Inflammatory macrophage (primary cell): ENCODE results near the gene EVPLL.
A peak's percentile ranks its signal among the peaks of the same experiment; 100 is the strongest.
"Not testable (repeated sequence)": the region's sequence is repeated elsewhere in the genome, so short reads cannot be mapped to it uniquely, and the experiment has no call there.

Experiments
- DNase-seq, 2 donors: peaks; one replicate each; pipeline ENCODE4 v3.0.0-alpha.2; 2020 to 2022

EVPLL gene

GRCh38 chr17:18379246-18380146 lies 1.9 kb downstream of the EVPLL start:
- DNase-seq = no peak

- no peak for DNase-seq
These were observed 3.0 kb downstream of the EVPLL start for GRCh38 chr17:18380471-18381157.

- no peak for DNase-seq
These were observed 3.8 kb downstream of the EVPLL start for GRCh38 chr17:18381158-18381952.

GRCh38 chr17:18381953-18382245 lies 4.3 kb downstream of the EVPLL start:
- no peak for DNase-seq

GRCh38 chr17:18382441-18383078 lies 5.0 kb downstream of the EVPLL start:
- DNase-seq = no peak

GRCh38 chr17:18383079-18383481 lies 5.5 kb downstream of the EVPLL start:
- not testable (repeated sequence) for DNase-seq

- DNase-seq = not testable (repeated sequence)
These were observed 6.7 kb downstream of the EVPLL start for GRCh38 chr17:18384271-18384670.

GRCh38 chr17:18387583-18387982 lies 10.0 kb downstream of the EVPLL start:
- not testable (repeated sequence) for DNase-seq

- DNase-seq = not testable (repeated sequence)
These were observed 10.7 kb downstream of the EVPLL start for GRCh38 chr17:18388266-18388665.

GRCh38 chr17:18388728-18389127 lies 11.2 kb downstream of the EVPLL start:
- DNase-seq = not testable (repeated sequence)

- not testable (repeated sequence) for DNase-seq
These were observed 24.5 kb downstream of the EVPLL start for GRCh38 chr17:18401872-18402590.

GRCh38 chr17:18403166-18403565 lies 25.6 kb downstream of the EVPLL start:
- DNase-seq = peak; percentile 20 to 48

- DNase-seq = not testable (repeated sequence)
These were observed 26.0 kb downstream of the EVPLL start for GRCh38 chr17:18403604-18404003.

- DNase-seq = peak; percentile 50 to 56
These were observed 31.3 kb downstream of the EVPLL start for GRCh38 chr17:18408906-18409305.

GRCh38 chr17:18409321-18409720 lies 31.7 kb downstream of the EVPLL start:
- DNase-seq = peak; percentile 15 to 25

- not testable (repeated sequence) for DNase-seq
These were observed 33.2 kb downstream of the EVPLL start for GRCh38 chr17:18410736-18411135.

GRCh38 chr17:18411377-18411864 lies 33.8 kb downstream of the EVPLL start:
- peak in 1 of 2 donors; percentile 0 for DNase-seq

- not testable (repeated sequence) for DNase-seq
These were observed 34.5 kb downstream of the EVPLL start for GRCh38 chr17:18412001-18412538.

- DNase-seq = not testable (repeated sequence)
These were observed 43.9 kb downstream of the EVPLL start for GRCh38 chr17:18421521-18421920.

- not testable (repeated sequence) for DNase-seq
These were observed 44.9 kb downstream of the EVPLL start for GRCh38 chr17:18422464-18422863.

GRCh38 chr17:18423015-18423414 lies 45.4 kb downstream of the EVPLL start:
- DNase-seq = not testable (repeated sequence)
